Measurements from ENCODE around the gene FOS. TPM values are rescaled to one million over a fixed set of nuclear protein-coding genes. Genes with fewer than 3 reads are reported as not detected.
A peak's percentile ranks its signal among the peaks of the same experiment; 100 is the strongest.
"Not testable (repeated sequence)": the region's sequence is repeated elsewhere in the genome, so short reads cannot be mapped to it uniquely, and the experiment has no call there.

Gene FOS
- total RNA-seq, 2 experiments from 2014 or later: 1,565 to 1,685 TPM

DNA sequence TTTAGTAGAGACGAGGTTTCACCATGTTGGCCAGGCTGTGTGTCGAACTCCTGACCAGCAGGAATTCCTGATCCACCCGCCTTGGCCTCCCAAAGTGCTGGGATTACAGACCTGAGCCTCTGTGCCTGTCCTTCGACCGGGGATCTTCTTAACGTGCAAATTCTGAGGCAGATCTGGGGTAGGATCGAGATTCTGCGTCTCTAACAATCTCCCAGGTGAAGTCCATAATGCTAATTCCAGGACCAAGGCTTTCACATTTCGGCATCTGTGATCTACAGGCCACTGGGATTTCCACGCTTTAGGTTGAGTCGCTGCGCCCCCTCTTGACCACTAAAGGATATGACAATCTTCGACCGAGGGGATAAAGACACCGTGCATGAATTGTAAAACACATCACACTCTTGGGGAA, 24.8 kb downstream of the FOS start:
- H3K36me3 Mint-ChIP-seq (ENCODE audit: low read depth): no peaks in the 10 kb centered on the region
- ATAC-seq (ENCODE audit: poor library complexity) (peak; percentile 86), DNase-seq (peak; percentile 39 to 89 (median 54))
- no peak overlapping the region for H3K4me3 ChIP-seq (ENCODE audit: low read length)
- no peaks in the 10 kb centered on the region for H3K36me3 ChIP-seq (ENCODE audit: insufficient read depth, low read length)
- H3K4me1 ChIP-seq (ENCODE audit: insufficient read depth, low read length): peaks cover 26% of the 10 kb centered on the region
- H3K27ac Mint-ChIP-seq: no peak overlapping the region
- no peak overlapping the region for H3K27ac ChIP-seq (ENCODE audit: low read depth in 1 of 2, low read length in 2 of 2)
- H3K27me3 Mint-ChIP-seq: no peaks in the 10 kb centered on the region
- ChIA-PET CTCF (interaction anchor here (1.0 to 4.8 kb wide), 5 partner anchors 9 to 175 kb away, joined by 3 to 18 read pairs (median 5); no protein-coding TSS in a partner anchor), POLR2A (interaction anchor here (1.0 kb wide), 1 partner anchor 161 kb away, joined by 5 read pairs; no protein-coding TSS in a partner anchor)
- no peaks in the 10 kb centered on the region for H3K9me3 Mint-ChIP-seq
- no peak overlapping the region for H3K4me3 Mint-ChIP-seq
- no peaks in the 10 kb centered on the region for H3K9me3 ChIP-seq (ENCODE audit: control insufficient read depth in 1 of 2, insufficient read depth in 1 of 2, low read length in 2 of 2)
- H3K27me3 ChIP-seq (ENCODE audit: control insufficient read depth in 1 of 2, insufficient read depth in 2 of 2, low read length in 2 of 2): no peaks in the 10 kb centered on the region
- peaks cover 21% of the 10 kb centered on the region for H3K4me1 Mint-ChIP-seq (ENCODE audit: low read depth)
- intact Hi-C loops (cut with DNase I, micrococcal nuclease): loop anchor here (1.0 to 10.0 kb wide), 5 partner anchors 121 to 441 kb away; partner anchors contain the start of genes JDP2 (in 1 of the 2) and TMED10 (in 1 of the 2)
- TF ChIP-seq, protein P1, sequence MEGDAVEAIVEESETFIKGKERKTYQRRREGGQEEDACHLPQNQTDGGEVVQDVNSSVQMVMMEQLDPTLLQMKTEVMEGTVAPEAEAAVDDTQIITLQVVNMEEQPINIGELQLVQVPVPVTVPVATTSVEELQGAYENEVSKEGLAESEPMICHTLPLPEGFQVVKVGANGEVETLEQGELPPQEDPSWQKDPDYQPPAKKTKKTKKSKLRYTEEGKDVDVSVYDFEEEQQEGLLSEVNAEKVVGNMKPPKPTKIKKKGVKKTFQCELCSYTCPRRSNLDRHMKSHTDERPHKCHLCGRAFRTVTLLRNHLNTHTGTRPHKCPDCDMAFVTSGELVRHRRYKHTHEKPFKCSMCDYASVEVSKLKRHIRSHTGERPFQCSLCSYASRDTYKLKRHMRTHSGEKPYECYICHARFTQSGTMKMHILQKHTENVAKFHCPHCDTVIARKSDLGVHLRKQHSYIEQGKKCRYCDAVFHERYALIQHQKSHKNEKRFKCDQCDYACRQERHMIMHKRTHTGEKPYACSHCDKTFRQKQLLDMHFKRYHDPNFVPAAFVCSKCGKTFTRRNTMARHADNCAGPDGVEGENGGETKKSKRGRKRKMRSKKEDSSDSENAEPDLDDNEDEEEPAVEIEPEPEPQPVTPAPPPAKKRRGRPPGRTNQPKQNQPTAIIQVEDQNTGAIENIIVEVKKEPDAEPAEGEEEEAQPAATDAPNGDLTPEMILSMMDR (IDR thresholded peaks at IDR 0.05): peak; percentile 74

DNA sequence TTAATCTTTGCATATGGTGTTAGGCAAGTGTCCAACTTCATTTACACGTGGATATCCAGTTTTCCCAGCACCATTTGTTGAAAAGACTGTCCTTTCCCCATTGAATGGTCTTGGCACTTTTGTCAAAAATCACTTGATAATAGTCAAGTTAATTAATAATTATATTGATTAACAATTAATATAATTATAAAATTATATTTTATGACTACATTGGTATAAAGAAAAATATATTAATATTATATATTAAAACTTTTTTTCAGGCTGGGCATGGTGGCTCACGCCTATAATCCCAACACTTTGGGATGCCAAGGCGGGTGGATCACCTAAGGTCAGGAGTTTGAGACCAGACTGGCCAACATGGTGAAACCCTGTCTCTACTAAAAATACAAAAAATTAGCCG, 27.8 kb downstream of the FOS start:
- not testable (repeated sequence) for H3K36me3 ChIP-seq (ENCODE audit: insufficient read depth, low read length); H3K27ac ChIP-seq (ENCODE audit: low read depth in 1 of 2, low read length in 2 of 2); ATAC-seq (ENCODE audit: poor library complexity); H3K27me3 ChIP-seq (ENCODE audit: control insufficient read depth in 1 of 2, insufficient read depth in 2 of 2, low read length in 2 of 2); H3K9me3 ChIP-seq (ENCODE audit: control insufficient read depth in 1 of 2, insufficient read depth in 1 of 2, low read length in 2 of 2); H3K27ac Mint-ChIP-seq; H3K36me3 Mint-ChIP-seq (ENCODE audit: low read depth); H3K27me3 Mint-ChIP-seq; DNase-seq; H3K9me3 Mint-ChIP-seq; H3K4me3 Mint-ChIP-seq; H3K4me3 ChIP-seq (ENCODE audit: low read length)
- POLR2A ChIA-PET: interaction anchor here (1.6 kb wide), 1 partner anchor 180 kb away, joined by 5 read pairs; the partner anchor contains the start of gene NEK9
- intact Hi-C loops (cut with DNase I, micrococcal nuclease): loop anchor here in 1 of 2 experiments (2.0 to 10.0 kb wide), 2 partner anchors 118 to 260 kb away; partner anchors contain the start of gene JDP2
- CTCF ChIA-PET: interaction anchor here (1.1 to 1.2 kb wide), 2 partner anchors 177 to 183 kb away, joined by 3 to 5 read pairs; no protein-coding TSS in a partner anchor
- H3K4me1 ChIP-seq (ENCODE audit: insufficient read depth, low read length): peaks cover 21% of the 10 kb centered on the region
- H3K4me1 Mint-ChIP-seq (ENCODE audit: low read depth): peaks cover 18% of the 10 kb centered on the region

DNA sequence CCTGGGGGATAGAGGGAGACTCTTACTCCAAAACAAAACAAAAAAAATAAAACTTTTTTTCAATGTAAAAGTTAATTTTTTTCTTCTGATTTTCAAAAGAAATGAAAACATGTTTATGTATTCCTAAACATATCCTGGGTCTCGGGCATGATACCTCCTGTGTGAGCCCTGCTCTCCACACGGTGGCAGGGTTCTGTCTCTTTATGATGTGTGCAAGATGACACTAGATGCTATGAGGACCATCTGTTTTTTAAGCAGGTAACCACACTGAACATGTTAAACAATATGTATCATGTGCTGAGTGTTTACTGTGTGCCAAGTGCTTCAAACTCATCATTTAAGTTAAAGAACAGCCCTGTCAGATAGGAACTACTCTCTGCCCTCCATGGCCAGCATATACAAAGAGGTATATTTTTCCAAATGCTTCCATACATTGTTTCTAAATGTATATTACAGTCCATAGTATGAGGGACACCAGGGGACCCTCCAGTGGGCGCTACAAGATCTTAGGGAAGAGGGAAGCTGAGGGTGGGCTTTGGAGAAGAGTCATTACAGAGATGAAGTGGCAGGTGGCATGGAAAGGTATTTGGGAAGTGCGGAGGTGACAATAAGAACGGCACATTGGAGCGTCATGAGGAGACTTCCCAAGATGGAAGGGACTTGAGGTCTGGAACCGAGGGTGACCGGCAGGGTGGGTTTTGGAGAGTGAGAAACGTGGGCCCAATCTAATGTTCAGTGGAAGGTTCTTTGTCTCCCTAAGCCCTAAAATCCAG, 28.5 kb downstream of the FOS start:
- Histone ChIP-seq H3K27me3 (ENCODE audit: control insufficient read depth in 1 of 2, insufficient read depth in 2 of 2, low read length in 2 of 2) (no peaks in the 10 kb centered on the region), H3K4me3 (ENCODE audit: low read length) (no peak overlapping the region), H3K4me1 (ENCODE audit: insufficient read depth, low read length) (peaks cover 14% of the 10 kb centered on the region), H3K9me3 (ENCODE audit: control insufficient read depth in 1 of 2, insufficient read depth in 1 of 2, low read length in 2 of 2) (no peaks in the 10 kb centered on the region), H3K27ac (ENCODE audit: low read depth in 1 of 2, low read length in 2 of 2) (no peak overlapping the region), H3K36me3 (ENCODE audit: insufficient read depth, low read length) (no peaks in the 10 kb centered on the region)
- TF ChIP-seq, protein P1 (IDR thresholded peaks at IDR 0.05): no peak
- Mint-ChIP-seq H3K36me3 (ENCODE audit: low read depth) (no peaks in the 10 kb centered on the region), H3K4me1 (ENCODE audit: low read depth) (peaks cover 11% of the 10 kb centered on the region), H3K4me3 (no peak overlapping the region), H3K27me3 (no peaks in the 10 kb centered on the region), H3K27ac (no peak overlapping the region), H3K9me3 (no peaks in the 10 kb centered on the region)
- intact Hi-C loops (cut with DNase I, micrococcal nuclease): loop anchor here (1.0 to 10.0 kb wide), 5 partner anchors 118 to 347 kb away; partner anchors contain the start of gene JDP2 (in 1 of the 2)
- CTCF ChIA-PET: interaction anchor here (0.8 to 2.6 kb wide), 7 partner anchors 9 to 182 kb away, joined by 3 to 11 read pairs (median 3); partner anchors contain the start of gene NEK9
- POLR2A ChIA-PET: no interaction called here
- DNase-seq (peak in 2 of 14 experiments; percentile 17 to 38), ATAC-seq (ENCODE audit: poor library complexity) (peak; percentile 44)

Measured in CD4-positive, alpha-beta T cell (primary cell).